KMS-11 (cell line): ENCODE measurements around the gene SLC22A31.

Experiments used
- H2AFZ ChIP-seq: fragments of 200-600 bp; sonication (generic); 2 replicates; pipeline ENCODE4 v1.6.1; 2016; ENCODE audit warnings: antibody characterized with exemption, mixed run types, low read depth
- H3K27ac ChIP-seq: fragments of 200-600 bp; sonication (generic); 2 replicates; pipeline ENCODE4 v1.6.1; 2016; ENCODE audit warnings: mild to moderate bottlenecking, mixed run types
- H3K27me3 ChIP-seq: fragments of 200-600 bp; sonication (generic); 2 replicates; pipeline ENCODE4 v1.6.1; 2017; ENCODE audit warnings: mild to moderate bottlenecking, low read depth, mixed run types, moderate library complexity; ENCODE audit not compliant: insufficient read depth
- H3K36me3 ChIP-seq: fragments of 200-600 bp; sonication (generic); 2 replicates; pipeline ENCODE4 v1.6.1; 2017; ENCODE audit warnings: mild to moderate bottlenecking, mixed run types; ENCODE audit not compliant: insufficient read depth
- H3K4me1 ChIP-seq: fragments of 200-600 bp; sonication (generic); 2 replicates; pipeline ENCODE4 v1.6.1; 2016; ENCODE audit warnings: mild to moderate bottlenecking, low read depth, mixed run types; ENCODE audit not compliant: poor library complexity, severe bottlenecking
- H3K4me2 ChIP-seq: fragments of 200-600 bp; sonication (generic); 2 replicates; pipeline ENCODE4 v1.7.0; 2016; ENCODE audit warnings: mild to moderate bottlenecking, mixed run types
- H3K4me3 ChIP-seq: fragments of 200-600 bp; sonication (generic); IDR thresholded peaks from 2 replicates; pipeline ENCODE4 v1.6.1; 2017; ENCODE audit warnings: low read depth, low read length, mixed read lengths; ENCODE audit not compliant: insufficient read depth
- H3K79me2 ChIP-seq: fragments of 200-600 bp; sonication (generic); 2 replicates; pipeline ENCODE4 v1.6.1; 2016; ENCODE audit warnings: low read depth, mixed run types; ENCODE audit not compliant: insufficient read depth
- H3K9ac ChIP-seq: fragments of 200-600 bp; sonication (generic); 2 replicates; pipeline ENCODE4 v1.6.1; 2016; ENCODE audit warnings: mild to moderate bottlenecking, mixed run types
- H4K20me1 ChIP-seq: fragments of 200-600 bp; sonication (generic); 2 replicates; pipeline ENCODE4 v1.6.1; 2016; ENCODE audit warnings: mild to moderate bottlenecking, mixed run types; ENCODE audit not compliant: insufficient read depth
- CTCF ChIP-seq: fragments of 200-600 bp; sonication (generic); conservative IDR thresholded peaks from 2 replicates; pipeline ENCODE4 v1.6.1; 2017; ENCODE audit warnings: low read depth, mild to moderate bottlenecking, antibody characterized with exemption, low read length, moderate library complexity, mixed read lengths

Gene SLC22A31

GRCh38 chr16:89179148-89179484 lies 21.2 kb downstream of the SLC22A31 start:
- no peak for TF ChIP-seq CTCF
- H3K4me1 ChIP-seq: peaks cover 9% of the 10 kb centered on the region
- H3K27me3 ChIP-seq: peaks cover 87% of the 10 kb centered on the region

GRCh38 chr16:89178453-89179147 lies 21.7 kb downstream of the SLC22A31 start:
- no peaks in the 10 kb centered on the region for H3K36me3 ChIP-seq
- no peak overlapping the region for H3K27ac ChIP-seq
- no peaks in the 10 kb centered on the region for H3K79me2 ChIP-seq
- no peaks in the 10 kb centered on the region for H4K20me1 ChIP-seq
- H3K4me1 ChIP-seq: peaks cover 9% of the 10 kb centered on the region
- no peak for TF ChIP-seq CTCF
- H2AFZ ChIP-seq: no peak overlapping the region
- peaks cover 86% of the 10 kb centered on the region for H3K27me3 ChIP-seq
- H3K9ac ChIP-seq: no peak overlapping the region
- no peak overlapping the region for H3K4me3 ChIP-seq
- H3K4me2 ChIP-seq: no peak overlapping the region

More at GRCh38 chr16:89179148-89179484, 21.2 kb downstream of the SLC22A31 start:
- Histone ChIP-seq H4K20me1 (no peaks in the 10 kb centered on the region), H3K4me2 (no peak overlapping the region), H3K4me3 (no peak overlapping the region), H2AFZ (no peak overlapping the region), H3K79me2 (no peaks in the 10 kb centered on the region), H3K27ac (no peak overlapping the region), H3K36me3 (no peaks in the 10 kb centered on the region), H3K9ac (no peak overlapping the region)

GRCh38 chr16:89177501-89177900 lies 22.8 kb downstream of the SLC22A31 start:
- no peaks in the 10 kb centered on the region for H4K20me1 ChIP-seq
- H3K79me2 ChIP-seq: no peaks in the 10 kb centered on the region
- H3K4me3 ChIP-seq: no peak overlapping the region
- no peaks in the 10 kb centered on the region for H3K36me3 ChIP-seq
- peaks cover 9% of the 10 kb centered on the region for H3K4me1 ChIP-seq
- H2AFZ ChIP-seq: no peak overlapping the region
- TF ChIP-seq CTCF: no peak
- H3K4me2 ChIP-seq: no peak overlapping the region
- H3K9ac ChIP-seq: no peak overlapping the region
- H3K27ac ChIP-seq: no peak overlapping the region
- peaks cover 86% of the 10 kb centered on the region for H3K27me3 ChIP-seq

- Histone ChIP-seq H3K36me3 (no peaks in the 10 kb centered on the region), H3K4me2 (no peak overlapping the region)
Observed at GRCh38 chr16:89176717-89177116, 23.6 kb downstream of the SLC22A31 start.

More at GRCh38 chr16:89176717-89177116, 23.6 kb downstream of the SLC22A31 start:
- no peak overlapping the region for H2AFZ ChIP-seq
- TF ChIP-seq CTCF: no peak
- peaks cover 12% of the 10 kb centered on the region for H3K4me1 ChIP-seq
- no peaks in the 10 kb centered on the region for H3K79me2 ChIP-seq
- H3K9ac ChIP-seq: no peak overlapping the region
- no peak overlapping the region for H3K27ac ChIP-seq
- no peak overlapping the region for H3K4me3 ChIP-seq
- H4K20me1 ChIP-seq: no peaks in the 10 kb centered on the region
- H3K27me3 ChIP-seq: peaks cover 87% of the 10 kb centered on the region
